NCI-H2196 treated with DMSO at 0.1 percent for 48 hours (cell line): Measurements from ENCODE around the gene SIKE1.
"Not testable (repeated sequence)": the region's sequence is repeated elsewhere in the genome, so short reads cannot be mapped to it uniquely, and the experiment has no call there.

ENCODE experiments used
- DNase-seq: peaks from one replicate; lab custom pipeline; 2025; ENCODE audit not compliant: unreplicated experiment; lab: John Stamatoyannopoulos, UW

SIKE1 gene

DNA sequence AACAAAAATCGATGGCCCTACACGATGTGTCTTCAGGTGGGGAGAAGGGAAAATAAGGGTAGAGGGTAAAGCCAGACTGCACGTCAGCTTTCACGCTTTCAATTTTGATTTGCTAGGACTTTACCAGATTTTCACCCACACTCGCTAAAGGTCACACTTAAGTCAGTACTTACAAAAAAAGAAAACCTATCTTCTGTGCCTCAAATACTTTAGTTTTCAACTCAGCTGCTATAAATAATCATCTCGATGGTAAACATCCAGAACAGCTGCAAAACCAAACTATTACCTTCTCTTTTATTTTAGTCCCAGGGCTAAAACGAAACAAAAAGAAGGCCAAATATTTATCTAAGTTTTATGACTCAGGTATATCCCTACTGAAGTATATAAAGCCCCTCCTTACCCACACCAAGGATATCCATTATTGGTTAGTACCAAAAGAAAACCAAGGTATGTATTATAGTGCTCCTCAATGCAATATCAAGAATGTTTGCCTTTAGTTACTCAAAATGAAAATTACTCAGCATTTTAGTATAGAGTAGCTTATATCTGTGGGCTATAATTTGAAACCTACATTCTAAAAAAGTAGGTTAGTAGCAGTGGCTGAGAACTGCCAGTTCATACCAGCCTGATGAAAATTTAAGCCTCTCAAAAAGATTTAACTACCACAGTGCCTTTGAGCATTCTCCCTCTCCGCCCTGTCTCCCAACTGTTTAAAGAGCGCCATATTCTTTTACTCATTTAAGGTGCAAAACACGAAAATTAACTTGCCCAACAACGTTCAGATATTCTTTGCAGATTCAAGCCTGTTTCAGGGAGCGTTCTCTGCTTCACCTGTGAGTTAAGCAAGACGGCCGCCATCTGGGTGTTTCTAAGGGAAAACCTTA, 24.2 kb downstream of the SIKE1 start:
- DNase-seq: no peak

DNA sequence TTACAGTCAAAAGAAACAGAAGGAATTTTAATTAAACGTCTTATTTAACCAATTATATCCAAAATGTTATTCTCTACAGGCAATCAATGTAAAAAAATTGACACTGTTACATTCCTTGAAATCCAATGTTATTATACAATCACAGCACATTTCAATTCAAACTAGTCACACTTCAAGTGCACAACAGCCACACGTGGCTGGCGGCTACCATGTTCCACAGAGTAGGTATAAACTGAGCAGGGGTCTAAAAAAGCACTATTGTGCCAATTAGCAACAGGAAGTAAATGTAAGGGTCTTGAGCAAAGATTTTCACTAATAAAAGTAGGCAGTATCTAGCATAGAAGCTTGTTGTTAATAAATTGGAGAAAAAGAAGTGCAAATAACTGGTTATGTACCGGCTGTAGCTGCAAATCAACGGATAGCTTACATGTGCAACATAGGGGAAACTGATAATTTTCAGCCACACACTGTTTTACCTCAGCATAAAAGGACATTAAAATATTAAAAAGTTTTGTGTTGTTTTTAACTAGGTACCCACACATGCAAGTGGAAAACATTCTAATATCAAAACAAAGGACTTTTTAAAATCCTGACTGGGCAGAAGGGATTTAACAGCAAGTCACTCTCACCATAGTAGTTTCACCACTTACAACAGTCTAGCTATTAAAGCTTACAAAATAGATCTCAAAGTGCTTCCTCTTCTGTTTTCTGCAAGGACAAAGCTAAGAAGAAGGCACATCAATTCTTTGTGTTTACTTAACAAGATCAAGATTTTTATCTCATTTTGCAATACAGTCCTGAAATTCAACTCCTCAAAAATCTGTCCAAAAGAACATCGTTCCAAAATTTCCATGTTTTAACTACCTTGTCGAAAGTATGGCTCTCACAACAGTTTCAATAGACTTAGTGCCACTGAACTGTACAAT, 25.2 kb downstream of the SIKE1 start:
- no peak for DNase-seq

DNA sequence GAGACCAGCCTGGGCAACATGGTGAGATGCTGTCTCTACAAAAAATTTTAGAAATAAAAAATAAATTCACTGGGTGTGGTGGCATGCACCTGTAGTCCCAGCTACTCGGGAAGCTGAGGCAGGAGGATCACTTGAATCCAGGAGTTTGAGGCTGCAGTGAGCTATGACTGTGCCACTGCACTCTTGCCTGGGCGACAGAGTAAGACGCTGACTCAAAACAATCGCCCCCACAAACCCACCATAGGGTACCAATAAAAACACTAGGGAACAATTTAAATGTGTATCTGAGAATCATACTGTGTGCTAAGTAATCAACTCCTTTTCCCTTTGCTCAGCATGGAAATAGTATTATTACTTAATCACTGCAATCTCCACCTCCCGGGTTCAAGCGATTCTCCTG, 26.8 kb downstream of the SIKE1 start:
- DNase-seq: not testable (repeated sequence)

- no peak for DNase-seq
These were observed 27.3 kb downstream of the SIKE1 start for GRCh38 chr1:114753143-114753542.

DNA sequence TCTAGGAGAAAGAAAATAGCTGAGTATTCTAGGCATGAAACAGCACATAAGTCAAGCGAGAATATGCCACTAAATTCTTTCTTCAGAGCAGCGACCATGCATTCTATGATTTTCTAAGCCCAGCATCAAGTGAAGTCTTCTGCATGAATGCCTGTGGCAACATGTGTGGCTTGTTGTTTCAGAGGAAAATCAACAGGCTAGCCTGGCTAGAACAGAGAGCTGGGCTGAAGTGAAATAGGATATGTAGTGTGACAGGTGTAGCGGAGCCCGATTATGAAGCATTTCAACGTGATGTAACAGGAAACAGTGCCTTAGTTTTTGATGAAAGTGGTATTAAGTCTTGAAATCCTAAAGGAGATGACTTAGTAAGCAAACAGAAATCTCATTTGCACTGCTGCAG, 29.7 kb downstream of the SIKE1 start:
- peak; percentile 45 for DNase-seq

- DNase-seq: no peak
These were observed 30.6 kb downstream of the SIKE1 start for GRCh38 chr1:114749835-114750234.

DNA sequence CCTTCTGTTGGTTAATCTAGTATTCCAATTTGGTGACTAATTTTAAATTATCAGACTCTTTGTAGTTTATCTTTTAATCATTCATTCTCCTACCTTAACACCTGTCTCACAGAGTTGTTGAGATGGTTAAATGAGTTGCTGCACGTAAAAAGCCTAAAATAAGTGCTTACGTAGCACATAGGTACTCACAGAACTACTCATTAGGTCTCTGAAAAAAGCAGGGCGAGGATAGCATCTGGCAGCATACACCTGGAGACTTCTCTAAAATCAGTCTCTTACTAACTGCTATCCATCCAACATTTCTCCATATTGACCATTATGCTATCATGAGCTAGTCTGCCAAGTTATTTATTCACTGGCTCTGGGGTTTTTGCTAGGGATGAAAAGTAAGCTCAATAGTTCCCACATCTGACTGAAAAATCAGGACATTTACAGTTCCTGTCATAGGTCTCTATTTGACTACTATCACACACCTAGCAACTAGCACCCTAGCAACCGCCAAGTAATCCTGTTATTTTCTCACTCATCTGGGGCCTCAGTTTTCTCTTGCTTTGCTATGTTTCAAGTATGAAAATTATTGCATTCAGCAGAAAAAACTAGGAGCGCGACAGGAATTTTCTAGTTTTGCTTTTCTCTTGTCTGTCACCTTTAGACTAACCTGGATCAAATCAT, 33.9 kb downstream of the SIKE1 start:
- DNase-seq: no peak

- no peak for DNase-seq
These were observed 35.2 kb downstream of the SIKE1 start for GRCh38 chr1:114745291-114745690.

DNA sequence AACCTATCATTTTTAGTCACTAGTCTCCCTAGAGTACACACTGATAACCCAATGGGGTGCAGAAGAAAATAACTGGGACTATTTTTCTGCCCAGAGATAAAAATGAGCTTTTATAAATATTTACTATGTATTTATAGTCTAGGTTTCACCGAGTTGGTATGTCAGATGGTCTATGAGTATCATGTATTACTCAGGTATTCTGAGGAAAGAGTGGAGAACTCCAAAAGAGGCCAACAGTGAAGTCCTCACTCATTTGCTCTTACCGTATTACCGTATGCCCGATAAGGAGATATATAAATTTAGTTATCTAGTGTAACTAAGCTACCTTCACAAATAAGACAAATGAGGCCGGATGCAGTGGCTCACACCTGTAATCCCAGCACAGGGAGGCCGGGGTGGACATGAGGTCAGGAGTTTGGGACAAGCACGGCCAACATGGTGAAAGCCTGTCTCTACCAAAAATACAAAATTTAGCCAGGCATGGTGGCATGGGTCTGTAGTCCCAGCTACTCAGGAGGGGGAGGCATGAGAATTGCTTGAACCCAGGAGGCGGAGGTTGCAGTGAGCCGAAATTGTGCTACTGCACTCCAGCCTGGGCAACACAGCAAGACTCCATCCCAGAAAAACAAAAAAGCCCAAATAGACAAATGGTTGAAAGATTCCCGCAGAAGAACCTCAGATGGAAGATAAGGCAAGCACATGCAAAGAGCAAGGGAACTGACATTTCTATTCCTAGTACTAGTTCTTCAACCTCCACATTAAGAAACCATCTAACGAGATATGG, 38.3 kb downstream of the SIKE1 start:
- DNase-seq: no peak

DNA sequence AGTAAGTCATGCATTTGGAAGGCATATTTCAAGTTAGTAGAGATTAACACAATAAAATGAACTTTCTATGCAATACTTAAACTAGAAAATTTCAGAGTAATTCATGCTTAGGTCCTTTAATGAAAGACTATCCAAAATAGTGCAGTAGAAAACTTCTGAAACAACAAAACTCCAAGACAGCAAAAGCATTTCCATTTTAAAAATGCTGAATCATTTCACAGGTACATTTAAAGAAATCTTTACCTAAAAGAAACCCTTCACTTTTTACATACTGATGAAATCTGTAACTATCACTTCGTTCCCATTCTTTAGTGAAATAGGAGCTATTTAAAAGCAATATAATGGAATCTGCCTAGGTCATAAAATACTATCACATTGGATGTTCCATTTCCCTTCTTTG, 40.2 kb downstream of the SIKE1 start:
- DNase-seq: no peak

DNA sequence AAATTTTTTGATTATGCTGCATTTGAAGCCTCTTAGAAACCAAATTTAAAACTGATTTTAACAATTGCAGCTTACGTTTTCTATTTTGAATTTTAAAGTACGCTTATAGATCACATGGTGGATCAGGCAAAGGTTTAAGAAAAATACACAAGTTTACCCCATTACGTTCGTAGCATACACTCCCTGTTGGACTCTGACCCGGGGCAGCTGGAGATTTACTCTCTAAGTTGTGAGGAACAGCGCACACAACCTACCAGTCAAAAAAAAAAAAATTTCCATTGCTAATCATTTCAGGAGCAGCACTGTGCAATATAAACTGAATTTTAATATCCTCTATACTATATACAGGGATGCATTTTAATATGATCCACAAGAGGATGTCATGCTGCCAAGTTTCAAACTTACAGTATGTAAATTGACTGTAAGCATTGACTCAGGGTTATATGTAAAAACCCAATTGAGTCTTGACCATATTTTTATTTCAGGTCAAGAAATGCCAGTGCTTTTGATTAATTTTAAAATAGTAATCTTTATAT, 43.1 kb downstream of the SIKE1 start:
- DNase-seq: no peak

- DNase-seq: no peak
These were observed 45.0 kb downstream of the SIKE1 start for GRCh38 chr1:114735479-114735878.

DNA sequence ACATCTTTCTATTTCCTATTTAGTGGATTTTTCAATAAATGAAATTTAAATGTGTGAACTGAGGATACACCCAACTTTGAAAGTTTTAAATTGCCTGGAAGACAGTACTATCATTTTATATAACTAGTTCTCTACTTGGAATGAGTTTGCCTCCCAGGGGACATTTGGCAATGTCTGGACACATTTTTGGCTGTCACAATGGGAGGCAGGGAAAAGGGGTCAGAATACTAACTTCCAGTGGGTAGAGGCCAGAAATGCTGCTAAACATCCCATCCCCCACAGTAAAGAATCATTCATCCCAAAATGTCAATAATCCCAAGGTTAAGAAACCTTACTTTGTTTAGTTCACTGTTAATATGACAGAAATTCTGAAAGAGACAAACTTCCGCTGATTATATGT, 50.7 kb downstream of the SIKE1 start:
- DNase-seq: no peak

DNA sequence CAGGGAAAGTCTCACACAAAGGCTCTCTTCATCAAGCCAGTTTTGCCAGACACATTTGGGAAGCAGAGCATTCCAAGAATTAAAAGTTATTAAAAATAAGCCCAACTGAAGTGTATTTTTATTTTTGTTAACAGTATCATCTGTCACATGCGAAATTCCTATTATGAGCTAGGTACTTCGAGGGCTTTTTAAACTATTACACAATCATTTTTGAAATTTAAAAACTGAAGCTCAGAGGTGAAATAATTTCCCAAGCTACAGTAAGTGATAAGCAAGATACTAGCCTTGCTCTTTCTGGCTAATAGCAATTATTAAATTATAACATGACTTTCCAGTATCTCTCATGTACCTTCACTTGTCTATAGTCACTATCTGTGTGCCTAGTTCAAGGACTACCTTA, 51.9 kb downstream of the SIKE1 start:
- DNase-seq: no peak

DNA sequence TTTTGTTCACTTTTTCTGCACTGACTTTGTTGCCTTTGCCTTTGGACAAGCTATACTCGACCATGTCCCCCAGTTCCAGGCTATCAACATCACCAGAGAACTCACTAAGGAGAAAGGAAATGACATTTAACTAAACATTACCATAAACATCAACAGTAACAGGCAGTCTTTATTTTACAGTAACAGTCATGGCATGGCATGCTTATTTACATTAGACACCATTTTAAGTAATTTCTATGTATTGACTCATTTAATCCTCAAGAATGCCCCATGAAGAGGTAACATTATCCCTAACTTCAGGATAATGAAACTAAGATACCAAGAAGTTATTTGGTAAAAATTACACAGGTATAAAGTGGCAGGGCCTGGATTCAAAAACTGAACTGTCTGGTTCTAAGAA, 55.3 kb downstream of the SIKE1 start:
- no peak for DNase-seq

DNA sequence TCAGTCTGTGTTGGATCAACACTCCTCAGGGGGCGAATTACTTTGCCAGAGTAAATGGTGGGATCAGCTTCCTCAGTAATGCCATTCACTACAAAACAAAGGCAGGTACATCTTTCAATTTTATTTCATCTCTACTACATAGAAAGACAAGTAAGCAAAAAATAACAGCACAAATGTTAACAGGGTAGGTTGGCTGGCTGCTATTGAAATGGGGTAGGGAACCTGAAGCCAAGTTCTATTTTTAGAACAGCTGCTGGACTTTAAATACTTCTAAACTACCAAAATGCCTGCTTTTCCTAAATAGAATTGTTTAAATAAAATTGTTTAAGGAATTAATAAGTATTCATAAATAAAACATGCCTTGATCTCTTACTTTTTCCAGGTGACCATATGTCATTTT, 56.6 kb downstream of the SIKE1 start:
- DNase-seq: no peak

DNA sequence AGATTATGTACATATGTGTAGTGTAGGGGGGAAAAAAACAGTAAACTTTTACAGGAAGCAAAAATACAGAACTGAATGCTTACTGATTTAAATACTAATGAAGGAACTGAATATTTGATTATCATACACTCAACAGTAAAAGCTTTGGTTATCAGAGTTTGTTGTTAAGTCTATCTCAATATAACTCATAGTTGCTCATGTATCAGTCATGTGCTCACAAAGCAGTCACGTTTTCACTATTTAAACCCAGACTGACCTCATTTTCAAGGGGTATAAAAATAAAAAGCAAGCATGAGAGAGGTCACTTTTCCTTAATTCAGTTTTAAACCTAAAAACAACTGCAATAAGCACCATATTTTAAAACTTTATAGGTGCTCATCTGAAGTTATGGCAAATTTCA, 57.0 kb downstream of the SIKE1 start:
- DNase-seq: no peak

GRCh38 chr1:114720492-114720891, 60.0 kb downstream of the SIKE1 start:
- no peak for DNase-seq
